GM12892 (cell line): ENCODE data around the gene NKX1-1.

Experiments used
- POLR2A ChIP-seq: IDR thresholded peaks from 2 replicates; pipeline ENCODE4 v1.6.1; 2011; ENCODE audit warnings: low read depth, low read length, control low read depth
- TAF1 ChIP-seq: IDR thresholded peaks from 2 replicates; pipeline ENCODE4 v1.6.1; 2011; ENCODE audit warnings: low read depth, mild to moderate bottlenecking, control low read depth, low read length, borderline replicate concordance

DNA sequence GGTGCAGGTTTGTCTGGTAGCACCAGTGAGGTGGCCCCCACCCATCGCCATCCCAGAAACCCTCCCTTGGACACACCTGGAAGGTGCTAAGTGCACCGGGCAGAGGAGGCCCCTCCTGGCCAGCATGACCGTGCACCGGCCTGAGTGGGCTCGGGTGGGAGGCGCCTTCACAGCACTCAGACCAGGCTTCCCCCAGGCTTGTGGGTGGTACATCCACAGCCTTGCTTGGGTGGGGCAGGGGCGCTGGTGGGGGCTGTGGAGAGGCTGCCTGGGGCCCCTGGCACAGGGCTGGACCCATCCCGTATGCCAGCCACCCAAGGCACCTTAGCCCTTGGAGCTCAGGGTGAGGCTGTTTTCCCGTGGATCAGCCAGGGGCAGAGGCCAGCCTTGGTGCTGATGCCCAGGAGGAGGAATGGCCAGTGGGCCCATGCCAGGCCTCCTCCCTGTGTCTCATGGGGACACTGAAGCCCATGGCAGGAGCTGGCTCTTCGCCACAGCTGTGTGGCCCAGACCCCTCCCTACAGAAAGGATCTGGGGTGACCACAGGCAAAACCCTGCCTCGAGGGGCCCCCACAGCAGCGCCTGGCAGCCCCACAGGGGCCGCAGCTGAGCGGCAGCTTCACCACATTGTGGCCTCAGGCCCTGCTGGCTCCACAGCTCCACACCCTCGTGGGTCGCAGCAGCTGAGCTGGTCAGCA is 21.4 kb downstream of the NKX1-1 start:
- TF ChIP-seq TAF1 = no peak
- no peak for TF ChIP-seq POLR2A
